ENCODE measurements around the gene OR6N1.
A peak's percentile ranks its signal among the peaks of the same experiment; 100 is the strongest.

Gene OR6N1

GRCh38 chr1:158771950-158772866, at the start of gene OR6N1:
Gene OR6N1, minus strand, starts transcription at chr1:158772195. Its CDS starts 5,513 bp downstream, at chr1:158766682.
- DNase-seq, result no peak

- DNase-seq, result no peak
Observed at GRCh38 chr1:158821723-158822122, 49.7 kb upstream of the OR6N1 start.

GRCh38 chr1:158819461-158820443, 47.8 kb upstream of the OR6N1 start:
- DNase-seq, result no peak

DNA sequence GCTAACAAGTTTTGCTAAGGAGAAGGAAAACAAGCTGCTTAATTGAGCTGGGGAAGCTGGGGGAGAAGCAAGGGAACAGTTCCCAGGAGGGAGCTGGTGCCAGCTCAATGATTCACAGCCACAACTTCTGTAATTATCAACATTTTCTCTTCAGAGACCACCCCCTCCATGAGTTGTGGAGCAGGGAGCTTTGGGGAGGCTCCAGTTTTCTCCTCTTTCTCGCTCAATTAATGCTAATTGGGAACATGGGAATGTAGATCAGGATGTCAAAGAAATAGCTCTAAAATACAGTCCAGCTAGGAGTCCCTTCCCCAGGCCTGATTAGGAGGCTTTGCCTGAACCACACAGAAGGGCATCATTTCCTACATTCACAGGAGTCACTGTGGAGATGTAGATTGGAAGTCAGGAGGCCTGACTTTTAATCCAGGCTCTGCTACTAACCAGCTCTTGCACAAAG, 47.0 kb upstream of the OR6N1 start:
- DNase-seq, result no peak

- DNase-seq, result no peak
Observed at GRCh38 chr1:158818560-158818959, 46.6 kb upstream of the OR6N1 start.

- DNase-seq, result no peak
Observed at GRCh38 chr1:158814970-158815369, 43.0 kb upstream of the OR6N1 start.

DNA sequence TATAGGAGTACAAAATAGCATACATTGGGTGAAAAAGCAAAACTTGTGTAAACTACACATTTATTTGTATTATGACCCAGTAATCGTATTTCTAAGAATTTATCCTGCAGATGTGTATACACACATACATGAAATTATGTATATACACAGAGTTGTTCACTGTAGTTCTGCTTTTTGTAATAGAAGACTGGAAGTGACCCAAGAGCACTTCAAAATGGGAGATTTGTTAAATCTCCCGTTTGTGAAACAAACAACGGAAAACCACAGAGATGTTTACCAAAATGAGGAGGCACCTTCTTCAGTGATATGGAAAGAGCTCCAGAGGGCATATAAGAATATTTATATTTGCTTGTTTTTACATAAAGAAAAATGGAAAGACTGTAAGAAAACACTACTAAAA, 41.2 kb upstream of the OR6N1 start:
- DNase-seq, result no peak

DNA sequence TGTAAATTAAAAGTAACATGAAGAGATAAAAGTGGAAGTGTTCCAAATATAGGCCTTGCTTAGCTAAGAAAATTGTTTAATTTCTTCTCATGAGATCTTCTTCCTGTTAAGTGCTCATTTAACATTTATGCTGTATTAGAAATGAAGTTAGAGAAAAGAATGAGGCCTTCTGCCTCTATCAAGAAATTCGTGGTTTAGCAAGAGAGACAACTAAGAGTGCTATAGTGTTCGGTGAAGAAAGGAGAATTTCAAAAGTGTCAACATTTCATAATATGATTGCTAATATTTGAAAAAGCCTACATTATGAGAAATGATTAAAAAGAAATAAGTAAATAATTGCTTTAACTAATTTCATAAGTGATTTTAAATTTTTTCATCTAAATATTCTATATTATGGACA, 40.3 kb upstream of the OR6N1 start:
- no peak for DNase-seq

- peak; percentile 28 for DNase-seq
Observed at GRCh38 chr1:158810311-158810710, 38.3 kb upstream of the OR6N1 start.

DNA sequence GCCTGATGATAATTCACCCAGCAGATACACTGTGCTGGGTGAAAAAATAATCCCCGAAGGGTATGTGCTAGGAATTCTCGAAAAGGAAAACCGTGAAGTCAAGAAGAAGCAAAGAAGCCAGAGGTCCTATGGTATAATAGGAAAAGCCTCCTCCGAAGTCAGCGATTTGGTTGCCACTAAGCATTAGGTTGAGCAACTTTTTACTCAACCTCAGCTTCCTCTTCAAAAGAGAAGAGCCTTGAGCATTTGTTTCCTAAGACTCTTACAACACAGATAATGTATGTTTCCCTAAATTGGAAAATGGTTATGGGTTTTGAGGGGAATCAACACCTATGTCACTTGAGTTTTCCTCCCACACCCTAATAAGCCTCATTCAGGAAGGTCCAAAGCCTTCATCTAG, 37.9 kb upstream of the OR6N1 start:
- DNase-seq, result no peak

DNA sequence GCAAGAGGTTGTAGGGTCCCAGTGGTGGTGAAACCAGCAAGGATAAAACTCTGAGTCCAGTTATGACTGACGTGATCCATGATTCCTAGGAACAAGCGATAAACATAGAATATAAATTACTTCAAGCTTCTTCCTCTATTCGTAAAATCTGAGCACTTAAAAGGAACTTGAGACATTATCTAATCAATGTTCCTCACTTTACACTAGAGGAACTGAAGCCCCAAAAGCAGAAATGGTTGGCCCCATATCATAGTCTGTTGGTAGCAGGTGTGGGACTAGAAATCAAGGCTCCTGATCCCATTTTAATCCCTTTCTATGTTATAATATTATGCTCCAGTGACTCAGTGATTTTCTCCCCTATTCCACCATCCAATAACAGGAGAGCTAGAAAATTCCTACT, 37.3 kb upstream of the OR6N1 start:
- no peak for DNase-seq

DNA sequence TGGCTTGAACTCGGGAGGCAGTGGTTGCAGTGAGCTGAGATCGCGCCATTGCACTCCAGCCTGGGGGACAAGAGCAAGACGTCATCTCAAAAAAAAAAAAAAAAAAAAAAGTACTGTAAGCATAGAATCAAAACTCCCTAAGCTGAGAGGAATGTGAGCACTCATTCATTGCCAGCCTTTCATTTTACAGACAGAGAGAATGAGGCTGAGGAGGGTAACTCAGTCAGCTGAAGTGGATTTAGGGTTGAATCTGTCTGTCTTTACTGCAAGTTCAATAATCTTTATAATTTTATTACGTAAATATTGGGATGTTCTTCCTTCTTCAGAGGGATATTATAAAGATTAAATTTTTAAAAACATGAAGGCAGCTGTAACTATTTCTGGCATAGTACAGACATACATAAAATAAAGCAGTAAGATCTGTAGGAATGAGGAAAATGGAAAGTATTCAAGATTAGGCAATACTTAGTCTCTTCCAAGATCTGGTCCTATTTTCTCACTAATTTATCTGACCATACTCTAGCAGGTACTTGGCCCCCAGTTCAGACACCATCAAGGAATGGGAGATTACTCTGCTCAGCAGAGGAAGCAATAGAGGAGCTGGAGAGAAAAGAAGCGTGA, 35.0 kb upstream of the OR6N1 start:
- no peak for DNase-seq

GRCh38 chr1:158803678-158804077, 31.7 kb upstream of the OR6N1 start:
- no peak for DNase-seq

GRCh38 chr1:158801396-158801795, 29.4 kb upstream of the OR6N1 start:
- DNase-seq, result no peak

GRCh38 chr1:158800526-158800925, 28.5 kb upstream of the OR6N1 start:
- DNase-seq, result no peak

- DNase-seq, result no peak
Observed at GRCh38 chr1:158799689-158800088, 27.7 kb upstream of the OR6N1 start.

DNA sequence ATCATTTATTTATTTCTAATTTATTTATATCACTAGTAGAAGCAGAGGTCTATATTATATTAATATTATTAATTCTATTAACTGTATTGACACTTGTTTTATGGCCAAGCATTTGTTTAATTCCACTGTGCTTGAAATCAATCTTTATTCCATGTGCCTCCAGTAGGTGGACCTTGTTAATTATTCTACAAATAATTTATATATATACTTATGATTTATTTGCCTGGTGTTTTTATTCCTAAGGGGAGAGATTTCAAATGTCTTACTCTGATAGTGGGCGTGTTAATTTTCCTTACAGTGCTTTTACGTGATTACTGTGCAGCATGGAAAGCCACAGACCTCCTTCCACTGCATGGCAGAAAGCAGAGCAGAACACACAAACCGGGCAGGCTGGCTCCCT, 26.5 kb upstream of the OR6N1 start:
- DNase-seq, result no peak

DNA sequence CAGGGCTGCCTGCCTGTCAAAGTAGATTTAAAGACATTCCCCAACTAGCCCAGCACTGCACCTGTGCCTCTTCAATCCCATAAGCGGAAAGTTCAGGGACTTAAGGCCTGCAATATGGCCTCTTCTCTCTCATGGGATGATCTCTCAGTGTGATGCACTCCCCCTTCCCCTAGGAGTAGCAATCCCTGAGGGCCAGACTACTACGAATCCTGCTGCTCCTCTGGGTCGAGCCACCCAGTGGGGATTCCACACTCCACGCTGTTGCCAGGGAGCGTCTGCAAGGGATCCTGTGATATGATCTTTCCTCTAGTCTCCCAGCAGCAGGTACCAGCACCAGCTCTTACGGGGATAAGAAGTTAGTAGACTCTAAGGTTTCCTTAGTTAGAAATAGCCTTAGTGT, 22.3 kb upstream of the OR6N1 start:
- no peak for DNase-seq

DNA sequence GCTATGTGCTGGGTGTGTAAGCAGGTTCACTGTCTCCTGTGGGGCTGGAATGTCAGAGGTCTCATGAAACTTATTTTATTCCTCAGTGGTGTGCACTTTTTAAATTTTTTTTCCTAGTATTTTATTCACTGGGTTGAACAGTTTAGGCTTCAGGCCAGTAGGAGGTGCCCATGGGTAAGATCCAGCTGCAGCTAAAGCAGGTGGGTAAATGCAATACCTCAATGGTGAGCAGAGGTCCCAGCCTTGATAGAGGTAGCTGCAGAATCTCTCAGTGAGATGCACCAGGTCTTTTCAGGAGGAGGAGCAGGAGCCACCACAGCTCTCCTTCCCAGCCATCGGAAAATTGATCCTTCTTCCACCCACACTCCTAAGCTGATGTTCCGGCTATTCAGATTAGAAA, 21.6 kb upstream of the OR6N1 start:
- no peak for DNase-seq

DNA sequence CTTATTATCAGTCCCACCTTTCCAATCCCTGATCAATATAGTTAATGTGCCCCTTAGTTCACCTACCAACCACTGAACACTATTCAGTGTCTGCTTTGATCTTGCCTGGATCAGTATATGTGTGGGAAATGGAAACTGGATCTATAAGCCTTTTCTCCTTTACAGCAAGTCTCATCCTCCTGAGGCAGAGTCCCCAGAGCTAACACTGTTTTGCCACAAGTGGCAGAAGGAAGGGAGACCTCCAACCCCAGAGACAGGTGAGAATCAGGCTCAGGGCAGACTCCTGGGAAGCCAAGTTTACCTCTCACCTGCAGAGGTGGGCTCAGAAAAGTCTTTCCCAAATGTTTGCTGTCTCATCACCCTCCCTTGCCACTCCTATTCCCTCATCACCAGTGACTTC, 9.1 kb upstream of the OR6N1 start, which contains the start of gene OR6N2:
Gene OR6N2, minus strand, starts transcription at position 101 of the 400 bp plus-strand sequence. CDS start 3,569 bp downstream, outside the sequence.
- DNase-seq, result no peak

GRCh38 chr1:158754420-158754819, 17.6 kb downstream of the OR6N1 start, which contains the start of gene OR6K6:
Gene OR6K6, plus strand, starts transcription at chr1:158754720. Its CDS starts 168 bp downstream, at chr1:158754888.
- no peak for DNase-seq

DNA sequence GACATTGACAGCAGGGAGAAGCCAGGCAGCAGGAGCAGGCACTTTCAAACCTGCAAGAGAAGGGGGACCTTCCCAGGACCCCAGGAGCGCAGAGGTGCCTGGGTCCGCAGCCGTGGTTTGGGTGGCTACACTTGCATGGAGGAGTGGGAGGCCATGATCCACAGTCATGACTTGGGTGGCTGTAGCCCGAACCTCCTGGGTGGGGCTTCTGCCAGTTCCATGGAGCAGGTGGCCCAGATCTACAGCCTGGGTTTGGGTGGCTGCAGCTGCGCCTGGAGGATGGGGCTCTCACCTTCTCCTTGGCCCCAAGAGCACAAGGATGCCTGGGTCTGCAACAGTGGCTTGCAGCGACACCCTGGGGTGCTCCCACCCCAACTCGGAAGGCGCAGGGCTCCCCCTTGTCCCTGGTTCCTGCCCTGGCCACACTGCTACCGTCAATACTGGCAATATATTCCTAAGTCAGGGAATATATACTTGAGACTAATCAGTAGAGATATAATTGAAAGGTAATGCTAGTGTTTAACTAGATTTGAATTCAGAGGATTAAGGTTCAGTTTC, 19.8 kb downstream of the OR6N1 start:
- DNase-seq, result no peak

Measured in femur (tissue), 1 donor.